ENCODE measurements around the gene SSNA1.

The SSNA1 gene

DNA sequence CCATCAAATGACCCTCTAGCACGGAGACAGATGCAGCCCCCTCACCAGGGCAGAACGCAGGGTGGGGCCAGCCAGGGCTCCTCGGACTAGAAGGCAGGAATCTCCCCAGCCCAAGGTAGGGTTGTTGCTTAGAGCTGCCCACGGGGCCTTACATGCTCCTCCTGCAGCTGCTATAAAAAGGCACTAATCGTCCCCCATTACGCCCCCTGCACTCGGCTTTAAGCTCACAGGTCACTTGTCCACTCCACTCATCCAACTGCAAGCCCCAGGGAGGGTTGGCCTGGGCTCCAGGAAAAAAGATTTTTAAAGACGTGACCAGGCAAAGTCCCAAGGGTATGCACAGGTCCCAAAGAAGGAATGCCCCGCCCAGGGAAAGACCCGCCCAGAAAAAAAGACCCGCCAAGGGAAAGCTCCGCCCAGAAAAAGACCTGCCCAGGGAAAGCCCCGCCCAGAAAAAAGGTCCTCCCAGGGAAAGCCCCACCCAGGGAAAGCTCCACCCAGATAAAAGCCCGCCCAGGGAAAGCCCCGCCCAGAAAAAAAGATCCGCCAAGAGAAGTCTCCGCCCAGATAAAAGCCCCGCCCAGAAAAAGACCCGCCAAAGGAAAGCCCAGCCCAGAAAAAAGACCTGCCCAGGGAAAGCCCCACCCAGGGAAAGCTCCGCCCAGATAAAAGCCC is 38.4 kb upstream of the SSNA1 start (continued):
- TF ChIP-seq, protein P1, sequence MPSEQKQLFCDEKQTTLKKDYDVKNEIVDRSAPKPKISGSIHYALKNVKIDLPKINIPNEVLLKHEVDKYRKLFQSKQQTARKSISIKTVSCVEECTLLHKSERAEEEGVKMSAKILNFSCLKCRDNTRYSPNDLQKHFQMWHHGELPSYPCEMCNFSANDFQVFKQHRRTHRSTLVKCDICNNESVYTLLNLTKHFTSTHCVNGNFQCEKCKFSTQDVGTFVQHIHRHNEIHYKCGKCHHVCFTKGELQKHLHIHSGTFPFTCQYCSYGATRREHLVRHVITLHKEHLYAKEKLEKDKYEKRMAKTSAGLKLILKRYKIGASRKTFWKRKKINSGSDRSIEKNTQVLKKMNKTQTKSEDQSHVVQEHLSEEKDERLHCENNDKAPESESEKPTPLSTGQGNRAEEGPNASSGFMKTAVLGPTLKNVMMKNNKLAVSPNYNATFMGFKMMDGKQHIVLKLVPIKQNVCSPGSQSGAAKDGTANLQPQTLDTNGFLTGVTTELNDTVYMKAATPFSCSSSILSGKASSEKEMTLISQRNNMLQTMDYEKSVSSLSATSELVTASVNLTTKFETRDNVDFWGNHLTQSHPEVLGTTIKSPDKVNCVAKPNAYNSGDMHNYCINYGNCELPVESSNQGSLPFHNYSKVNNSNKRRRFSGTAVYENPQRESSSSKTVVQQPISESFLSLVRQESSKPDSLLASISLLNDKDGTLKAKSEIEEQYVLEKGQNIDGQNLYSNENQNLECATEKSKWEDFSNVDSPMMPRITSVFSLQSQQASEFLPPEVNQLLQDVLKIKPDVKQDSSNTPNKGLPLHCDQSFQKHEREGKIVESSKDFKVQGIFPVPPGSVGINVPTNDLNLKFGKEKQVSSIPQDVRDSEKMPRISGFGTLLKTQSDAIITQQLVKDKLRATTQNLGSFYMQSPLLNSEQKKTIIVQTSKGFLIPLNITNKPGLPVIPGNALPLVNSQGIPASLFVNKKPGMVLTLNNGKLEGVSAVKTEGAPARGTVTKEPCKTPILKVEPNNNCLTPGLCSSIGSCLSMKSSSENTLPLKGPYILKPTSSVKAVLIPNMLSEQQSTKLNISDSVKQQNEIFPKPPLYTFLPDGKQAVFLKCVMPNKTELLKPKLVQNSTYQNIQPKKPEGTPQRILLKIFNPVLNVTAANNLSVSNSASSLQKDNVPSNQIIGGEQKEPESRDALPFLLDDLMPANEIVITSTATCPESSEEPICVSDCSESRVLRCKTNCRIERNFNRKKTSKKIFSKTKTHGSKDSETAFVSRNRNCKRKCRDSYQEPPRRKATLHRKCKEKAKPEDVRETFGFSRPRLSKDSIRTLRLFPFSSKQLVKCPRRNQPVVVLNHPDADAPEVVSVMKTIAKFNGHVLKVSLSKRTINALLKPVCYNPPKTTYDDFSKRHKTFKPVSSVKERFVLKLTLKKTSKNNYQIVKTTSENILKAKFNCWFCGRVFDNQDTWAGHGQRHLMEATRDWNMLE (tag by site-specific recombination; conservative IDR thresholded peaks at IDR 0.05; ENCODE audit: low read depth), result no peak
- no peak for TF ChIP-seq BCL11B (tag by site-specific recombination; IDR thresholded peaks at IDR 0.05; ENCODE audit: low read depth)
- no peak for TF ChIP-seq ZNF521 (tag by site-specific recombination; IDR thresholded peaks at IDR 0.05)
- TF ChIP-seq, protein P2, sequence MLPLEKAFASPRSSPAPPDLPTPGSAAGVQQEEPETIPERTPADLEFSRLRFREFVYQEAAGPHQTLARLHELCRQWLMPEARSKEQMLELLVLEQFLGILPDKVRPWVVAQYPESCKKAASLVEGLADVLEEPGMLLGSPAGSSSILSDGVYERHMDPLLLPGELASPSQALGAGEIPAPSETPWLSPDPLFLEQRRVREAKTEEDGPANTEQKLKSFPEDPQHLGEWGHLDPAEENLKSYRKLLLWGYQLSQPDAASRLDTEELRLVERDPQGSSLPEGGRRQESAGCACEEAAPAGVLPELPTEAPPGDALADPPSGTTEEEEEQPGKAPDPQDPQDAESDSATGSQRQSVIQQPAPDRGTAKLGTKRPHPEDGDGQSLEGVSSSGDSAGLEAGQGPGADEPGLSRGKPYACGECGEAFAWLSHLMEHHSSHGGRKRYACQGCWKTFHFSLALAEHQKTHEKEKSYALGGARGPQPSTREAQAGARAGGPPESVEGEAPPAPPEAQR (tag by site-specific recombination; IDR thresholded peaks at IDR 0.05), result no peak
- TF ChIP-seq ZNF548 (tag by site-specific recombination; IDR thresholded peaks at IDR 0.05), result no peak
- TF ChIP-seq KLF8 (tag by site-specific recombination; IDR thresholded peaks at IDR 0.05), result peak; percentile 95
- TF ChIP-seq ZNF776 (tag by site-specific recombination; IDR thresholded peaks at IDR 0.05; ENCODE audit: borderline replicate concordance), result no peak
- no peak for TF ChIP-seq ZNF549 (tag by site-specific recombination; IDR thresholded peaks at IDR 0.05)
- TF ChIP-seq KLF7 (tag by site-specific recombination; IDR thresholded peaks at IDR 0.05; ENCODE audit: borderline replicate concordance), result no peak
- no peak for TF ChIP-seq ZNF24 (tag by site-specific recombination; IDR thresholded peaks at IDR 0.05)
- TF ChIP-seq MZF1 (tag by site-specific recombination; IDR thresholded peaks at IDR 0.05; ENCODE audit: borderline replicate concordance), result no peak
- no peak for TF ChIP-seq ZBTB7A (tag by site-specific recombination; IDR thresholded peaks at IDR 0.05; ENCODE audit: low read depth)
- no peak for TF ChIP-seq ZNF248 (tag by site-specific recombination; IDR thresholded peaks at IDR 0.05)
- TF ChIP-seq, protein P3, sequence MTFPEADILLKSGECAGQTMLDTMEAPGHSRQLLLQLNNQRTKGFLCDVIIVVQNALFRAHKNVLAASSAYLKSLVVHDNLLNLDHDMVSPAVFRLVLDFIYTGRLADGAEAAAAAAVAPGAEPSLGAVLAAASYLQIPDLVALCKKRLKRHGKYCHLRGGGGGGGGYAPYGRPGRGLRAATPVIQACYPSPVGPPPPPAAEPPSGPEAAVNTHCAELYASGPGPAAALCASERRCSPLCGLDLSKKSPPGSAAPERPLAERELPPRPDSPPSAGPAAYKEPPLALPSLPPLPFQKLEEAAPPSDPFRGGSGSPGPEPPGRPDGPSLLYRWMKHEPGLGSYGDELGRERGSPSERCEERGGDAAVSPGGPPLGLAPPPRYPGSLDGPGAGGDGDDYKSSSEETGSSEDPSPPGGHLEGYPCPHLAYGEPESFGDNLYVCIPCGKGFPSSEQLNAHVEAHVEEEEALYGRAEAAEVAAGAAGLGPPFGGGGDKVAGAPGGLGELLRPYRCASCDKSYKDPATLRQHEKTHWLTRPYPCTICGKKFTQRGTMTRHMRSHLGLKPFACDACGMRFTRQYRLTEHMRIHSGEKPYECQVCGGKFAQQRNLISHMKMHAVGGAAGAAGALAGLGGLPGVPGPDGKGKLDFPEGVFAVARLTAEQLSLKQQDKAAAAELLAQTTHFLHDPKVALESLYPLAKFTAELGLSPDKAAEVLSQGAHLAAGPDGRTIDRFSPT (tag by site-specific recombination; IDR thresholded peaks at IDR 0.05), result no peak
- no peak for TF ChIP-seq ZNF394 (tag by site-specific recombination; IDR thresholded peaks at IDR 0.05; ENCODE audit: borderline replicate concordance)
- no peak for TF ChIP-seq ZNF2 (tag by site-specific recombination; IDR thresholded peaks at IDR 0.05)
- TF ChIP-seq ZNF184 (tag by site-specific recombination; IDR thresholded peaks at IDR 0.05), result no peak
- no peak for TF ChIP-seq ZNF426 (tag by site-specific recombination; IDR thresholded peaks at IDR 0.05)
- TF ChIP-seq KLF9 (tag by site-specific recombination; IDR thresholded peaks at IDR 0.05; ENCODE audit: low read depth), result 0 out of 2 replicates have a peak, but pooled peaks have one; percentile 10
- TF ChIP-seq TRIM28 (IDR thresholded peaks at IDR 0.05; ENCODE audit: borderline replicate concordance, low read length), result no peak
- no peak for TF ChIP-seq ZNF157 (tag by site-specific recombination; IDR thresholded peaks at IDR 0.05)
- TF ChIP-seq ZNF610 (tag by site-specific recombination; IDR thresholded peaks at IDR 0.05; ENCODE audit: borderline replicate concordance), result no peak
- no peak for TF ChIP-seq ZFP3 (tag by site-specific recombination; IDR thresholded peaks at IDR 0.05; ENCODE audit: low read depth)
- TF ChIP-seq ZBTB8A (tag by site-specific recombination; IDR thresholded peaks at IDR 0.05), result no peak
- no peak for TF ChIP-seq OSR2 (tag by site-specific recombination; IDR thresholded peaks at IDR 0.05)
- TF ChIP-seq, protein P4, sequence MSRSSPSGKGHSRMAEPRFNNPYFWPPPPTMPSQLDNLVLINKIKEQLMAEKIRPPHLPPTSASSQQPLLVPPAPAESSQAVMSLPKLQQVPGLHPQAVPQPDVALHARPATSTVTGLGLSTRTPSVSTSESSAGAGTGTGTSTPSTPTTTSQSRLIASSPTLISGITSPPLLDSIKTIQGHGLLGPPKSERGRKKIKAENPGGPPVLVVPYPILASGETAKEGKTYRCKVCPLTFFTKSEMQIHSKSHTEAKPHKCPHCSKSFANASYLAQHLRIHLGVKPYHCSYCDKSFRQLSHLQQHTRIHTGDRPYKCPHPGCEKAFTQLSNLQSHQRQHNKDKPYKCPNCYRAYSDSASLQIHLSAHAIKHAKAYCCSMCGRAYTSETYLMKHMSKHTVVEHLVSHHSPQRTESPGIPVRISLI (tag by site-specific recombination; IDR thresholded peaks at IDR 0.05), result peak; percentile 97

Data from HEK293 (cell line).